K562 (cell line): Measurements from ENCODE around the gene ARMH3. TPM values are rescaled to one million over a fixed set of nuclear protein-coding genes. Genes with fewer than 3 reads are reported as not detected.

Experiments used
- ATAC-seq: fragments of 200-7000 bp; cut with Tn5 transposase; 3 replicates; pipeline ENCODE4 v1.9.1; 2020; ENCODE audit warnings: moderate library complexity
- BruUV-seq: library from RNA; stranded (reverse); fragments of 400-500 nt; replicated peaks from 2 replicates; lab custom pipeline; 2021; lab: Mats Ljungman, UMichigan
- CTCF ChIA-PET: fragments of 300-600 bp; formaldehyde crosslinking; extraction: SDS; loops from one replicate; lab custom pipeline; 2021; ENCODE audit warnings: low intra/inter-chr PET ratio; lab: Yijun Ruan, JAX
- POLR2A ChIA-PET: fragments of 300-600, 350-650 bp; sonication (Branson Sonifier 250); formaldehyde crosslinking; extraction: SDS; loops from one replicate; lab custom pipeline; 2021; ENCODE audit warnings: antibody characterized with exemption, inconsistent platforms; lab: Yijun Ruan, JAX
- DNase-seq, 4 experiments: peaks; one replicate each; pipeline versions ENCODE4 v3.0.0 to v3.0.0-alpha.2; 2011 to 2018; ENCODE audit warnings: low spot score in 3 of 4, mixed read lengths in 3 of 4; ENCODE audit errors: extremely low read depth in 1 of 4
- FAIRE-seq: peaks from 2 replicates; lab custom pipeline; 2011; peaks lifted over from hg19 to GRCh38; lab: Jason Lieb, UNC
- H2AFZ ChIP-seq: 2 replicates; pipeline ENCODE4 v1.6.0; 2011; ENCODE audit warnings: low read depth, low read length, control low read depth, inconsistent platforms
- H3K27ac ChIP-seq: fragments of 200-600 bp; 3 replicates; pipeline ENCODE4 v1.8.0; 2011; ENCODE audit warnings: low read depth, mild to moderate bottlenecking, control low read depth, inconsistent platforms, low read length, moderate library complexity, mixed read lengths; ENCODE audit errors: extremely low read depth
- H3K27me3 ChIP-seq, 2 experiments: fragments of 300-600 bp in 1 of 2; 2 replicates in 1 of 2; 3 replicates in 1 of 2; pipeline versions ENCODE4 v1.6.0 to v1.8.0; 2011; ENCODE audit warnings: inconsistent platforms in 2 of 2, low read length in 2 of 2, mild to moderate bottlenecking in 1 of 2, mixed read lengths in 1 of 2, moderate library complexity in 1 of 2; ENCODE audit not compliant: control insufficient read depth in 2 of 2, insufficient read depth in 2 of 2
- H3K36me3 ChIP-seq: fragments of 300-600 bp; 3 replicates; pipeline ENCODE4 v1.8.0; 2011; ENCODE audit warnings: mild to moderate bottlenecking, low read length, inconsistent platforms; ENCODE audit not compliant: control insufficient read depth, insufficient read depth
- H3K4me1 ChIP-seq, 2 experiments: fragments of 200-600 bp in 1 of 2; replicated peaks in 1 of 2; 2 replicates in 1 of 2; 3 replicates in 1 of 2; pipeline versions ENCODE4 v1.5.1 to v1.8.0; 2011; ENCODE audit warnings: inconsistent platforms in 2 of 2, low read length in 2 of 2, mild to moderate bottlenecking in 1 of 2, mixed read lengths in 1 of 2, moderate library complexity in 1 of 2; ENCODE audit not compliant: control insufficient read depth in 2 of 2, insufficient read depth in 2 of 2
- H3K4me2 ChIP-seq: 2 replicates; pipeline ENCODE4 v1.6.1; 2011; ENCODE audit warnings: low read length, control low read depth, inconsistent platforms, mixed read lengths; ENCODE audit not compliant: insufficient read depth
- H3K4me3 ChIP-seq: fragments of 200-600 bp; sonication (generic), shearing (Covaris generic); 2 replicates; pipeline ENCODE4 v1.5.1; 2016; ENCODE audit warnings: control low read depth, inconsistent platforms
- H3K79me2 ChIP-seq: fragments of 200-600 bp; 3 replicates; pipeline ENCODE4 v1.8.0; 2011; ENCODE audit warnings: low read length, inconsistent platforms; ENCODE audit not compliant: control insufficient read depth, insufficient read depth
- H3K9ac ChIP-seq, 2 experiments: 2 replicates each; pipeline versions ENCODE4 v1.6.0 to v1.6.1; 2011; ENCODE audit warnings: low read depth in 2 of 2, low read length in 2 of 2, control low read depth in 1 of 2, inconsistent platforms in 1 of 2, mild to moderate bottlenecking in 1 of 2, mixed read lengths in 1 of 2; ENCODE audit not compliant: insufficient read depth in 1 of 2
- H3K9me1 ChIP-seq: one replicate; pipeline ENCODE4 v1.6.0; 2011; ENCODE audit warnings: inconsistent platforms, mild to moderate bottlenecking, low read length, moderate library complexity; ENCODE audit not compliant: control insufficient read depth, insufficient read depth
- H3K9me3 ChIP-seq: replicated peaks from 2 replicates; pipeline ENCODE4 v1.5.1; 2011; ENCODE audit warnings: low read depth, low read length, inconsistent platforms; ENCODE audit not compliant: control insufficient read depth, insufficient read depth
- H4K20me1 ChIP-seq: replicated peaks from 2 replicates; pipeline ENCODE4 v1.6.1; 2011; ENCODE audit warnings: low read length, inconsistent platforms, mixed read lengths; ENCODE audit not compliant: control insufficient read depth, insufficient read depth
- ATF1 ChIP-seq, 2 experiments: fragments of 450-650 bp in 1 of 2; IDR thresholded peaks; 2 replicates each; pipeline ENCODE4 v1.6.1; 2016; ENCODE audit warnings: missing compliant biosample characterization in 1 of 2, missing genetic modification characterization in 1 of 2
- BCL6 ChIP-seq: fragments of 250-450 bp; sonication (Bioruptor Pico); IDR thresholded peaks from 2 replicates; pipeline ENCODE4 v1.4.0; 2020
- FOXM1 ChIP-seq, 2 experiments: fragments of 450-650 bp in 1 of 2; sonication (generic) in 1 of 2; formaldehyde crosslinking in 1 of 2; IDR thresholded peaks; 2 replicates each; pipeline versions ENCODE4 v1.6.1 to v1.9.0; 2017 to 2022; ENCODE audit warnings: low read depth in 2 of 2, mild to moderate bottlenecking in 2 of 2, missing genetic modification reagents in 1 of 2, moderate library complexity in 1 of 2
- HMG20A ChIP-seq: fragments of 450-650 bp; formaldehyde crosslinking; conservative IDR thresholded peaks from 2 replicates; pipeline ENCODE4 v1.4.0; 2020; ENCODE audit warnings: mild to moderate bottlenecking, mixed read lengths
- KAT7 ChIP-seq: sonication (generic); formaldehyde crosslinking; IDR thresholded peaks from 2 replicates; pipeline ENCODE4 v1.8.0; 2022; ENCODE audit warnings: missing genetic modification reagents, mild to moderate bottlenecking, borderline replicate concordance
- MCM7 ChIP-seq, 2 experiments: fragments of 450-650 bp; IDR thresholded peaks; 2 replicates each; pipeline ENCODE4 v1.6.1; 2016 to 2018
- MXI1 ChIP-seq: IDR thresholded peaks from 2 replicates; pipeline ENCODE4 v1.6.1; 2011; ENCODE audit warnings: low read depth, mild to moderate bottlenecking, improper control_type of control experiment, low read length
- NBN ChIP-seq: fragments of 450-650 bp; IDR thresholded peaks from 2 replicates; pipeline ENCODE4 v1.6.1; 2016; ENCODE audit warnings: low read depth, mild to moderate bottlenecking
- PHF20 ChIP-seq: fragments of 450-650 bp; IDR thresholded peaks from 2 replicates; pipeline ENCODE4 v1.6.1; 2018; ENCODE audit not compliant: partially characterized antibody
- PTTG1 ChIP-seq: fragments of 450-650 bp; IDR thresholded peaks from 2 replicates; pipeline ENCODE4 v1.6.1; 2016; ENCODE audit warnings: low read depth, mild to moderate bottlenecking, missing genetic modification characterization, missing compliant biosample characterization
- TBL1XR1 ChIP-seq, 2 experiments: IDR thresholded peaks; 2 replicates each; pipeline ENCODE4 v1.6.1; 2012; ENCODE audit warnings: improper control_type of control experiment in 2 of 2, low read length in 2 of 2, mild to moderate bottlenecking in 1 of 2
- ZBED1 ChIP-seq: IDR thresholded peaks from 2 replicates; pipeline ENCODE4 v1.6.1; 2014
- ZNF584 ChIP-seq: fragments of 200-800 bp; sonication (Bioruptor generic); IDR thresholded peaks from 2 replicates; pipeline ENCODE4 v1.6.1; 2016; ENCODE audit warnings: low read depth, mild to moderate bottlenecking, missing genetic modification characterization, missing compliant biosample characterization
- WGBS: fragments of 100-300 bp; shearing (Covaris generic); methylation state at CpG from one replicate; pipeline ENCODE4 v1.1.6; 2016; ENCODE audit warnings: low coverage, mixed read lengths; ENCODE audit not compliant: insufficient coverage; ENCODE audit errors: missing lambda C conversion rate; 5-methylcytosine and 5-hydroxymethylcytosine counted together
- in situ Hi-C: fragments of 300-500 bp; cut with MboI; formaldehyde crosslinking; loops from 4 replicates; pipeline ENCODE4 v1.15.0; 2018; ENCODE audit warnings: inconsistent platforms, mixed read lengths
- intact Hi-C: fragments of 100-400 bp; cut with micrococcal nuclease; formaldehyde crosslinking; loops from 2 replicates; pipeline ENCODE4 v1.14.2; 2022
- polyA plus RNA-seq, 8 experiments: library from polyadenylated mRNA; depleted of rRNA in 4 of 8; stranded (reverse) in 5 of 8; unstranded in 3 of 8; fragments of >200 nt; fragmentation: Nextera tagmentation in 2 of 8; fragmentation: Illumina TruSeq in 1 of 8; extraction: Ambion mirVana in 2 of 8; extraction: Trizol in 1 of 8; gene quantifications; 2 replicates each; pipeline versions ENCODE4 v1.2.1 to v1.2.3, GENCODE V29; 2011 to 2014; ENCODE audit warnings: inconsistent platforms in 1 of 8, missing spikeins in 1 of 8
- total RNA-seq, 7 experiments: library from RNA; depleted of rRNA in 6 of 7; stranded (reverse); fragments of >200 nt in 6 of 7; fragmentation: Illumina TruSeq in 2 of 7; extraction: Trizol in 2 of 7; gene quantifications; 2 replicates each; pipeline versions ENCODE4 v1.2.1 to v1.2.3, GENCODE V29; 2011 to 2021; ENCODE audit warnings: low replicate concordance in 1 of 7
- TF ChIP-seq, protein P1 (sequence below), 2 experiments: fragments of 200-800 bp in 1 of 2; sonication (Bioruptor generic) in 1 of 2; sonication (generic) in 1 of 2; formaldehyde crosslinking in 1 of 2; IDR thresholded peaks in 1 of 2; conservative IDR thresholded peaks in 1 of 2; 2 replicates each; pipeline versions ENCODE4 v1.5.0 to v1.6.1; 2016 to 2020; ENCODE audit warnings: missing compliant biosample characterization in 1 of 2, missing genetic modification characterization in 1 of 2, missing genetic modification reagents in 1 of 2
- TF ChIP-seq, protein P2 (sequence below): fragments of 450-650 bp; IDR thresholded peaks from 2 replicates; pipeline ENCODE4 v1.6.1; 2018; ENCODE audit warnings: mild to moderate bottlenecking, low read depth; ENCODE audit not compliant: partially characterized antibody

ARMH3 gene
- total and polyA plus RNA-seq, 9 of the 15 experiments (the other 6 are each of a cell fraction or from before 2014, with no cell fraction given): 0.29 to 0.73 TPM; not detected in 7

DNA sequence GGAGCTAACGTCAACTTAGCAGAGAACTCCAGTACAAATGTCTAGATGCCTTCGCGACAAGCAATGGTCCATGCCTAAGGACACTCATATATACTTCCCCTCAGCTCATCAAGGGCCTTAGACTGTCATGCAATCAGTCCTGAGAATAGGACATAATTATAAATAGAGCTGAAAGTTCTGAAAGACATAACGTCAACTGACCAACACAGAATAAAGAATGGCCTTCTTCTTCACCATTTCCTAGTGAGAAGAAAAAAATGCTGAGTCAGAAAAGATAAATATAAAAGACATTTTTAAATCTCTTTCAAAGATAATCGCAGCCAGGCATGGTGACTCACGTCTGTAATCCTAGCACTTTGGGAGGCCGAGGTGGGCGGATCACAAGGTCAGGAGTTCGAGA is 83.2 kb downstream of the ARMH3 start:
- no CpG with 5 or more reads among the region's 9 CpGs for WGBS
- in situ Hi-C loops: no loop called here
- POLR2A ChIA-PET: no interaction called here

DNA sequence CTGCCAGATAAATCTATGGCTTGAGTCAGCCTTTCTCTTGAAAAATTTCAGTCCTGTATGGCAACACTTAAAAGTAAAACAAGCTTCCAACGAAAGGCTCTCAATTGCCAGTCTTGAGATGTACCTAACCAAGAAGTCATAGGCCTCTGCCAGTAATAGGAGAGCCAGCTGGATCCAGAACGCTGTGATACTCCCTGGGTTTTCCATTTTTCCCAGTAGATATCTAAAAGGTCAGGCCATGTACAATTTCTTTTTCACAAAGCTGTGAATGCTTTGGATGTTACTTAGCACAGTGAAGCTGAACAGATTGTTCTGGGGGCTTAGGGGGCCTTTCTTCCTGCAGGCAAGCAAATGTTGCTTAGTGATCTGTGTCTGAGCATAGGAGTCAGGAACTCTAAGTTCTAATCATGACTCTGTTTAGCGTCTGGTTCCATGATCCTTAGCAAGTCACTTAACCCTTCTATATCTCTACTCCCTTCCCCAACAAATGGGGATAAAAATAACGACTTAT is 86.5 kb downstream of the ARMH3 start:
- Histone ChIP-seq H3K9me3 (no peaks in the 10 kb centered on the region), H3K4me2 (no peak overlapping the region), H3K9ac (no peak overlapping the region), H3K27me3 (no peaks in the 10 kb centered on the region), H3K27ac (no peak overlapping the region), H3K9me1 (no peaks in the 10 kb centered on the region), H4K20me1 (no peaks in the 10 kb centered on the region), H3K4me3 (no peak overlapping the region), H3K4me1 (no peaks in the 10 kb centered on the region), H3K79me2 (no peaks in the 10 kb centered on the region), H2AFZ (no peak overlapping the region), H3K36me3 (no peaks in the 10 kb centered on the region)
- FAIRE-seq: no peak
- ChIA-PET POLR2A (no interaction called here), CTCF (no interaction called here)
- WGBS: no CpG with 5 or more reads among the region's 4 CpGs
- no TSS peak for BruUV-seq
- no peak for DNase-seq
- intact Hi-C loops (no loop called here), in situ Hi-C loops (no loop called here)
- no peak for ATAC-seq
- TF ChIP-seq FOXM1 (IDR thresholded peaks at IDR 0.05; ENCODE audit: low read depth) (no peak), FOXM1 (CRISPR knock-in tag; IDR thresholded peaks at IDR 0.05; ENCODE audit: low read depth) (no peak), KAT7 (CRISPR knock-in tag) (no peak), MCM7 (IDR thresholded peaks at IDR 0.05) (no peak), BCL6 (CRISPR knock-in tag) (no peak), ATF1 (CRISPR knock-in tag; IDR thresholded peaks at IDR 0.05) (no peak), ATF1 (tag; IDR thresholded peaks at IDR 0.05) (no peak), MXI1 (no peak), HMG20A (CRISPR knock-in tag) (no peak), PTTG1 (tag) (no peak), TBL1XR1 (IDR thresholded peaks at IDR 0.05; ENCODE audit: low read length in 2 of 2) (no peak)
- TF ChIP-seq, protein P1, sequence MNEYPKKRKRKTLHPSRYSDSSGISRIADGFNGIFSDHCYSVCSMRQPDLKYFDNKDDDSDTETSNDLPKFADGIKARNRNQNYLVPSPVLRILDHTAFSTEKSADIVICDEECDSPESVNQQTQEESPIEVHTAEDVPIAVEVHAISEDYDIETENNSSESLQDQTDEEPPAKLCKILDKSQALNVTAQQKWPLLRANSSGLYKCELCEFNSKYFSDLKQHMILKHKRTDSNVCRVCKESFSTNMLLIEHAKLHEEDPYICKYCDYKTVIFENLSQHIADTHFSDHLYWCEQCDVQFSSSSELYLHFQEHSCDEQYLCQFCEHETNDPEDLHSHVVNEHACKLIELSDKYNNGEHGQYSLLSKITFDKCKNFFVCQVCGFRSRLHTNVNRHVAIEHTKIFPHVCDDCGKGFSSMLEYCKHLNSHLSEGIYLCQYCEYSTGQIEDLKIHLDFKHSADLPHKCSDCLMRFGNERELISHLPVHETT (CRISPR knock-in tag; conservative IDR thresholded peaks at IDR 0.05 in 1 of 2, IDR thresholded peaks at IDR 0.05 in 1 of 2): no peak

More for the DNA sequence above, 83.2 kb downstream of the ARMH3 start:
- no peak for DNase-seq
- intact Hi-C loops: no loop called here
- Histone ChIP-seq H3K9ac (no peak overlapping the region), H3K9me3 (no peaks in the 10 kb centered on the region), H3K9me1 (no peaks in the 10 kb centered on the region)
- TF ChIP-seq NBN (no peak), ZBED1 (no peak), ZNF584 (CRISPR knock-in tag) (no peak), PHF20 (no peak)
- TF ChIP-seq, protein P2, sequence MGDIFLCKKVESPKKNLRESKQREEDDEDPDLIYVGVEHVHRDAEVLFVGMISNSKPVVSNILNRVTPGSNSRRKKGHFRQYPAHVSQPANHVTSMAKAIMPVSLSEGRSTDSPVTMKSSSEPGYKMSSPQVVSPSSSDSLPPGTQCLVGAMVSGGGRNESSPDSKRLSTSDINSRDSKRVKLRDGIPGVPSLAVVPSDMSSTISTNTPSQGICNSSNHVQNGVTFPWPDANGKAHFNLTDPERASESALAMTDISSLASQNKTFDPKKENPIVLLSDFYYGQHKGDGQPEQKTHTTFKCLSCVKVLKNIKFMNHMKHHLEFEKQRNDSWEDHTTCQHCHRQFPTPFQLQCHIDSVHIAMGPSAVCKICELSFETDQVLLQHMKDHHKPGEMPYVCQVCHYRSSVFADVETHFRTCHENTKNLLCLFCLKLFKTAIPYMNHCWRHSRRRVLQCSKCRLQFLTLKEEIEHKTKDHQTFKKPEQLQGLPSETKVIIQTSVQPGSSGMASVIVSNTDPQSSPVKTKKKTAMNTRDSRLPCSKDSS: no peak
- TF ChIP-seq, all 486 proteins: peak for 0
- Histone ChIP-seq H3K4me2 (no peak overlapping the region), H3K27ac (no peak overlapping the region), H2AFZ (no peak overlapping the region), H3K36me3 (no peaks in the 10 kb centered on the region), H3K79me2 (no peaks in the 10 kb centered on the region), H3K27me3 (no peaks in the 10 kb centered on the region), H3K4me3 (no peak overlapping the region), H4K20me1 (no peaks in the 10 kb centered on the region), H3K4me1 (no peaks in the 10 kb centered on the region)
- ATAC-seq (no peak), FAIRE-seq (no peak)
- BruUV-seq: no TSS peak
- CTCF ChIA-PET: no interaction called here
